ENCODE results near the gene HACD2.

DNA sequence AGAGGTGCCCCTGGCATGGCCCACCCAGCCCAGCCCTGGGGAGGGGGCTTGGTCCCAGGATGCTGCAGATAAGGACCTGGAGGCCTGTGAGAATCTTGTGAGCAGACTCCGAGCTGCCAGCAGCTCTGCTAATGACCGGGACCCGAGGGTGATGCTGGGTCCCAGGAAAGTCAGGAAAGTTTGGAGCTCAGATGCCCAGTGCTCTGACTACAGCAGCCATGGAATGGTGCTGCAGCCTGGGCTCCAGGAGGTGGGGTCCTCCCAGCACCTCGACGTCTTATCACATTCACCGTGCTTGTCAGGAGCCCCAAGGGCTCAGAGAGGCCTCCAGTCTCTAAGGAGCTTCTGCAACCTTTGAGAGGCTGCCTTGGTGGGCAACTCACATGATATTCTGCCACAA lies 101.7 kb downstream of the HACD2 start:
- TF ChIP-seq, protein P1, sequence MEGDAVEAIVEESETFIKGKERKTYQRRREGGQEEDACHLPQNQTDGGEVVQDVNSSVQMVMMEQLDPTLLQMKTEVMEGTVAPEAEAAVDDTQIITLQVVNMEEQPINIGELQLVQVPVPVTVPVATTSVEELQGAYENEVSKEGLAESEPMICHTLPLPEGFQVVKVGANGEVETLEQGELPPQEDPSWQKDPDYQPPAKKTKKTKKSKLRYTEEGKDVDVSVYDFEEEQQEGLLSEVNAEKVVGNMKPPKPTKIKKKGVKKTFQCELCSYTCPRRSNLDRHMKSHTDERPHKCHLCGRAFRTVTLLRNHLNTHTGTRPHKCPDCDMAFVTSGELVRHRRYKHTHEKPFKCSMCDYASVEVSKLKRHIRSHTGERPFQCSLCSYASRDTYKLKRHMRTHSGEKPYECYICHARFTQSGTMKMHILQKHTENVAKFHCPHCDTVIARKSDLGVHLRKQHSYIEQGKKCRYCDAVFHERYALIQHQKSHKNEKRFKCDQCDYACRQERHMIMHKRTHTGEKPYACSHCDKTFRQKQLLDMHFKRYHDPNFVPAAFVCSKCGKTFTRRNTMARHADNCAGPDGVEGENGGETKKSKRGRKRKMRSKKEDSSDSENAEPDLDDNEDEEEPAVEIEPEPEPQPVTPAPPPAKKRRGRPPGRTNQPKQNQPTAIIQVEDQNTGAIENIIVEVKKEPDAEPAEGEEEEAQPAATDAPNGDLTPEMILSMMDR (IDR thresholded peaks at IDR 0.05): no peak
- no peak for TF ChIP-seq POLR2A (IDR thresholded peaks at IDR 0.05)

Data from adrenal gland (tissue), 5 donors.